Thymus (tissue), 11 donors: ENCODE measurements around the gene BPGM. TPM values are rescaled to one million over a fixed set of nuclear protein-coding genes. Genes with fewer than 3 reads are reported as not detected.

Experiments
- DNase-seq, 9 donors: peaks; one replicate each; pipeline ENCODE4 v3.0.0-alpha.2; 2013; ENCODE audit warnings: low spot score in 9 of 9, low read depth in 6 of 9, missing footprints in 1 of 9
- H3K27ac ChIP-seq, 2 donors: one replicate each; pipeline ENCODE4 v1.5.1; 2013; ENCODE audit warnings: control low read depth in 1 of 2, low read depth in 1 of 2, low read length in 1 of 2, mild to moderate bottlenecking in 1 of 2, moderate library complexity in 1 of 2
- H3K27me3 ChIP-seq, 2 donors: one replicate each; pipeline ENCODE4 v1.5.1; 2013; ENCODE audit warnings: low read length in 1 of 2; ENCODE audit not compliant: control insufficient read depth in 2 of 2, insufficient read depth in 1 of 2
- H3K36me3 ChIP-seq, 2 donors: one replicate each; pipeline ENCODE4 v1.5.1; 2013; ENCODE audit warnings: low read length in 1 of 2, mild to moderate bottlenecking in 1 of 2, moderate library complexity in 1 of 2; ENCODE audit not compliant: control insufficient read depth in 2 of 2, insufficient read depth in 2 of 2
- H3K4me1 ChIP-seq, 2 donors: one replicate each; pipeline ENCODE4 v1.5.1; 2013; ENCODE audit warnings: low read length in 2 of 2; ENCODE audit not compliant: control insufficient read depth in 2 of 2, insufficient read depth in 2 of 2
- H3K4me3 ChIP-seq, 2 donors: one replicate each; pipeline ENCODE4 v1.5.1; 2013; ENCODE audit warnings: low read length in 2 of 2, control low read depth in 1 of 2, mild to moderate bottlenecking in 1 of 2
- H3K9me3 ChIP-seq, 2 donors: one replicate each; pipeline ENCODE4 v1.5.1; 2013; ENCODE audit warnings: low read length in 1 of 2, mild to moderate bottlenecking in 1 of 2; ENCODE audit not compliant: control insufficient read depth in 2 of 2, insufficient read depth in 1 of 2
- WGBS: extraction: QIAGEN DNeasy Blood & Tissue Kit; methylation state at CpG from one replicate; pipeline ENCODE4 v1.1.7; 2013; 5-methylcytosine and 5-hydroxymethylcytosine counted together
- polyA plus RNA-seq: library from polyadenylated mRNA; stranded (reverse); fragments of 200-250 nt; gene quantifications from one replicate; pipeline ENCODE4 v1.2.3, GENCODE V29; 2013
- total RNA-seq: library from RNA; stranded (reverse); fragments of 120-200 nt; gene quantifications from one replicate; pipeline ENCODE4 v1.2.4, GENCODE V29; 2013
- donor health status: healthy.

The BPGM gene
- total and polyA plus RNA-seq, 2 donors = 23.1 TPM

- DNase-seq = no peak
- Histone ChIP-seq H3K4me3 (no peak overlapping the region), H3K9me3 (no peaks in the 10 kb centered on the region), H3K27ac (no peak overlapping the region), H3K4me1 (no peaks in the 10 kb centered on the region), H3K27me3 (no peaks in the 10 kb centered on the region), H3K36me3 (no peaks in the 10 kb centered on the region)
- 53% methylated on average over 2 of the region's 2 CpGs for WGBS
Observed at GRCh38 chr7:134724606-134725005, 78.0 kb downstream of the BPGM start.

- WGBS = 96% methylated on average over 2 of the region's 2 CpGs
- no peaks in the 10 kb centered on the region for H3K36me3 ChIP-seq
- H3K27me3 ChIP-seq = no peaks in the 10 kb centered on the region
- DNase-seq = no peak
- no peaks in the 10 kb centered on the region for H3K9me3 ChIP-seq
- H3K4me3 ChIP-seq = no peak overlapping the region
- H3K27ac ChIP-seq = no peak overlapping the region
- no peaks in the 10 kb centered on the region for H3K4me1 ChIP-seq
Observed at GRCh38 chr7:134726581-134726980, 79.9 kb downstream of the BPGM start.

GRCh38 chr7:134727711-134728110 is 81.1 kb downstream of the BPGM start:
- H3K36me3 ChIP-seq = no peaks in the 10 kb centered on the region
- no peaks in the 10 kb centered on the region for H3K4me1 ChIP-seq
- no peaks in the 10 kb centered on the region for H3K9me3 ChIP-seq
- 96% methylated on average over 3 of the region's 3 CpGs for WGBS
- no peak for DNase-seq
- H3K4me3 ChIP-seq = no peak overlapping the region
- H3K27ac ChIP-seq = no peak overlapping the region
- H3K27me3 ChIP-seq = no peaks in the 10 kb centered on the region

Other genes starting within 250 kb of the BPGM start
- 32.4 TPM for gene AKR1B1, start 187.8 kb upstream of the BPGM start, total RNA-seq
- gene AKR1B1, start 187.8 kb upstream of the BPGM start, polyA plus RNA-seq = 53.5 TPM
- gene AKR1B10, start 119.3 kb upstream of the BPGM start, total RNA-seq = 6.6 TPM
- gene AKR1B10, start 119.3 kb upstream of the BPGM start, polyA plus RNA-seq = 64.3 TPM
- 0.24 TPM for gene AKR1B15, start 97.7 kb upstream of the BPGM start, total RNA-seq
- gene AKR1B15, start 97.7 kb upstream of the BPGM start, polyA plus RNA-seq = 2.0 TPM
- 17.8 TPM for gene CALD1, start 132.8 kb downstream of the BPGM start, total RNA-seq
- 78.9 TPM for gene CALD1, start 132.8 kb downstream of the BPGM start, polyA plus RNA-seq